Measurements from ENCODE around the gene RNF150.

- TF ChIP-seq ZFP30 (CRISPR knock-in tag; IDR thresholded peaks at IDR 0.05) (no peak), BACH2 (CRISPR knock-in tag; IDR thresholded peaks at IDR 0.05; ENCODE audit: borderline replicate concordance) (no peak), ZC3H10 (CRISPR knock-in tag; IDR thresholded peaks at IDR 0.05) (no peak), ESRRG (CRISPR knock-in tag; IDR thresholded peaks at IDR 0.05) (no peak), SNAI2 (CRISPR knock-in tag; IDR thresholded peaks at IDR 0.05) (no peak), PPARA (CRISPR knock-in tag; IDR thresholded peaks at IDR 0.05; ENCODE audit: borderline replicate concordance) (no peak), PATZ1 (CRISPR knock-in tag; IDR thresholded peaks at IDR 0.05; ENCODE audit: borderline replicate concordance) (no peak), ZNF8 (CRISPR knock-in tag; IDR thresholded peaks at IDR 0.05) (0 out of 2 replicates have a peak, but pooled peaks have one; percentile 3), CSDC2 (CRISPR knock-in tag; IDR thresholded peaks at IDR 0.05) (no peak), ZFP3 (CRISPR knock-in tag; IDR thresholded peaks at IDR 0.05) (peak; percentile 53; the same call in 1 of the 2 replicates)
Measured at GRCh38 chr4:141021397-141022110, 111.7 kb downstream of the RNF150 start.

Measured in SK-N-SH treated with all-trans-retinoic acid at 6 μM for 48 hours (cell line).